Lower leg skin (tissue), 3 donors: ENCODE results near the gene RPP30.

Source experiments
- CTCF ChIP-seq, 3 donors: fragments of 450-650 bp; IDR thresholded peaks; one replicate each; pipeline ENCODE4 v1.5.1; 2016; ENCODE audit warnings: antibody characterized with exemption in 3 of 3, mild to moderate bottlenecking in 3 of 3, moderate library complexity in 2 of 3
- POLR2A ChIP-seq, 2 donors: fragments of 450-650 bp; IDR thresholded peaks; one replicate each; pipeline ENCODE4 v1.6.1; 2016 to 2017; ENCODE audit warnings: antibody characterized with exemption in 2 of 2, mild to moderate bottlenecking in 1 of 2, moderate library complexity in 1 of 2

DNA sequence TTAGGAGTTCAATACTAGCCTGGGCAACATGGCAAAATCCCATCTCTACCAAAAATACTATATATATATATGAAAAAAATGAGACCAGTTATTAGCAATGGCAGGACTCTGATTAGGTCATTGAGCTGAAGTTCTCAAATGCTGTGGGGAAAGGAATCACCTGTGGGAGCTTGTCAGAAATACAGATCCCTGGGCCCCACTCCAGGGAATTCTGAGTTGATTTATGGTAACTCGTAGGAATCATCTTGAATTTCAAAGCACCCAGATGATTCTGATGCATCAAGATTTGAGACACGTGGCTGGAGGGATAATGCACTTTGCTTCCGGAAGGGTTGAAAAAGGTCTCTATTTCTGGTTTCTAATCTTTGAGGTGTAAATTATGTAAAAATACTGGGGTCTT, 50.1 kb downstream of the RPP30 start:
- TF ChIP-seq CTCF (IDR thresholded peaks at IDR 0.05) (no peak), POLR2A (IDR thresholded peaks at IDR 0.05) (no peak)
